B cell (primary cell): ENCODE measurements around the gene PSKH1. TPM values are rescaled to one million over a fixed set of nuclear protein-coding genes. Genes with fewer than 3 reads are reported as not detected.

Experiments
- ATAC-seq: fragments of 200-7000 bp; cut with Tn5 transposase; one replicate; pipeline ENCODE4 v1.10.0; 2021; ENCODE audit warnings: low read depth, mild to moderate bottlenecking, moderate number of reproducible peaks, moderate library complexity
- CTCF ChIA-PET: fragments of 350-600 bp; sonication (Branson Sonifier 250); formaldehyde crosslinking; loops from one replicate; lab custom pipeline; 2021; ENCODE audit warnings: antibody characterized with exemption, inconsistent platforms; lab: Charles Lee
- POLR2A ChIA-PET: fragments of 350-600 bp; sonication (Branson Sonifier 250); formaldehyde crosslinking; loops from one replicate; lab custom pipeline; 2021; ENCODE audit warnings: antibody characterized with exemption; lab: Charles Lee
- DNase-seq: peaks from one replicate; pipeline ENCODE4 v3.0.0; 2013
- H2AFZ ChIP-seq: 2 replicates; pipeline ENCODE4 v1.6.1; 2012; ENCODE audit warnings: mild to moderate bottlenecking, low read depth, low read length; ENCODE audit not compliant: insufficient read depth, poor library complexity, severe bottlenecking
- H3K27ac ChIP-seq, 2 donors: 1 replicate in 1 of 2; 2 replicates in 1 of 2; pipeline ENCODE4 v1.5.1; 2012 to 2013; ENCODE audit warnings: low read length in 2 of 2, mild to moderate bottlenecking in 2 of 2, moderate library complexity in 1 of 2
- H3K27me3 ChIP-seq, 4 experiments: fragments of 200-600 bp in 1 of 4; sonication (generic) in 1 of 4; replicated peaks in 1 of 4; 1 replicate in 2 of 4; 2 replicates in 2 of 4; pipeline versions ENCODE4 v1.6.1 to v1.7.0; 2013 to 2016; ENCODE audit warnings: low read length in 3 of 4, mild to moderate bottlenecking in 2 of 4, mixed read lengths in 1 of 4, moderate library complexity in 1 of 4; ENCODE audit not compliant: insufficient read depth in 4 of 4, control insufficient read depth in 3 of 4; ENCODE audit errors: control extremely low read depth in 1 of 4
- H3K36me3 ChIP-seq, 2 experiments: replicated peaks in 1 of 2; 1 replicate in 1 of 2; 2 replicates in 1 of 2; pipeline versions ENCODE4 v1.6.1 to v1.7.1; 2013; ENCODE audit warnings: low read length in 1 of 2; ENCODE audit not compliant: insufficient read depth in 2 of 2, control insufficient read depth in 1 of 2; ENCODE audit errors: control extremely low read depth in 1 of 2, extremely low read depth in 1 of 2
- H3K4me1 ChIP-seq, 2 donors: fragments of 200-600 bp in 1 of 2; sonication (generic) in 1 of 2; 1 replicate in 1 of 2; 2 replicates in 1 of 2; pipeline versions ENCODE4 v1.5.1 to v1.6.1; 2013 to 2017; ENCODE audit warnings: low read length in 2 of 2; ENCODE audit not compliant: control insufficient read depth in 2 of 2, insufficient read depth in 2 of 2
- H3K4me2 ChIP-seq: replicated peaks from 2 replicates; pipeline ENCODE3; 2012; ENCODE audit warnings: mild to moderate bottlenecking, low read depth, low read length; ENCODE audit not compliant: poor library complexity, severe bottlenecking
- H3K4me3 ChIP-seq, 5 experiments: fragments of 200-600 bp in 1 of 5; sonication (generic) in 1 of 5; 1 replicate in 3 of 5; 2 replicates in 2 of 5; pipeline versions ENCODE4 v1.5.1 to v1.7.0; 2011 to 2016; ENCODE audit warnings: low read length in 4 of 5, mild to moderate bottlenecking in 4 of 5, low read depth in 2 of 5, control low read depth in 1 of 5, moderate library complexity in 1 of 5; ENCODE audit not compliant: insufficient read depth in 1 of 5; ENCODE audit errors: control extremely low read depth in 1 of 5, extremely low read depth in 1 of 5
- H3K79me2 ChIP-seq: fragments of 200-600 bp; sonication (generic); one replicate; pipeline ENCODE4 v1.6.0; 2016; ENCODE audit warnings: low read length; ENCODE audit not compliant: control insufficient read depth, insufficient read depth
- H3K9ac ChIP-seq: fragments of 200-600 bp; sonication (generic); 2 replicates; pipeline ENCODE4 v1.6.1; 2017; ENCODE audit warnings: mild to moderate bottlenecking, low read length, moderate library complexity
- H3K9me3 ChIP-seq, 3 donors: one replicate each; pipeline versions ENCODE4 v1.6.1 to v1.7.1; 2013; ENCODE audit warnings: low read length in 2 of 3; ENCODE audit not compliant: control insufficient read depth in 2 of 3, insufficient read depth in 1 of 3; ENCODE audit errors: control extremely low read depth in 1 of 3
- H4K20me1 ChIP-seq: 2 replicates; pipeline ENCODE4 v1.6.0; 2012; ENCODE audit warnings: mild to moderate bottlenecking, low read length; ENCODE audit not compliant: insufficient read depth, control insufficient read depth, poor library complexity, severe bottlenecking
- H3K27ac Mint-ChIP-seq: one replicate; pipeline ENCODE4 v1.8.0; 2021; ENCODE audit warnings: mixed read lengths
- H3K27me3 Mint-ChIP-seq: one replicate; pipeline ENCODE4 v1.8.0; 2021; ENCODE audit warnings: mixed read lengths
- H3K4me1 Mint-ChIP-seq: one replicate; pipeline ENCODE4 v1.8.0; 2021; ENCODE audit warnings: mixed read lengths
- H3K4me3 Mint-ChIP-seq: one replicate; pipeline ENCODE4 v1.8.0; 2021; ENCODE audit warnings: mixed read lengths
- H3K9me3 Mint-ChIP-seq: one replicate; pipeline ENCODE4 v1.8.0; 2022; ENCODE audit warnings: mixed read lengths; ENCODE audit not compliant: insufficient read depth
- CTCF ChIP-seq: fragments of 200-600 bp; IDR thresholded peaks from one replicate; pipeline ENCODE4 v1.8.0; 2022; ENCODE audit warnings: antibody characterized with exemption, mild to moderate bottlenecking
- EZH2 ChIP-seq: IDR thresholded peaks from 2 replicates; pipeline ENCODE4 v1.6.1; 2012; ENCODE audit warnings: borderline replicate concordance, low read depth, mild to moderate bottlenecking, moderate library complexity, low read length; ENCODE audit not compliant: insufficient read depth, poor library complexity, severe bottlenecking
- WGBS: methylation state at CpG from one replicate; pipeline ENCODE4 v1.1.5; 2013; ENCODE audit warnings: missing lambda C conversion rate; ENCODE audit not compliant: insufficient coverage; 5-methylcytosine and 5-hydroxymethylcytosine counted together
- intact Hi-C: fragments of 100-400 bp; cut with micrococcal nuclease; formaldehyde crosslinking; loops from one replicate; pipeline ENCODE4 v1.10.0; 2022
- polyA minus RNA-seq: library from RNA; depleted of rRNA, polyadenylated mRNA; stranded (reverse); fragments of >200 nt; gene quantifications from 2 replicates; pipeline ENCODE4 v1.2.3, GENCODE V29; 2012
- polyA plus RNA-seq: library from polyadenylated mRNA; depleted of rRNA; stranded (reverse); fragments of >200 nt; gene quantifications from 2 replicates; pipeline ENCODE4 v1.2.3, GENCODE V29; 2012
- total RNA-seq, 2 donors: library from RNA; stranded (reverse); fragments of 120-200 nt in 1 of 2; gene quantifications; 1 replicate in 1 of 2; 2 replicates in 1 of 2; pipeline versions ENCODE4 v1.2.3 to v1.2.4, GENCODE V29; 2013 to 2022

The PSKH1 gene
- total RNA-seq = 29.1 TPM in 2 replicates
- total RNA-seq (2013) = 6.8 TPM
- polyA plus RNA-seq = 13.0 and 20.1 TPM in 2 replicates
- 18.9 and 25.1 TPM in 2 replicates for polyA minus RNA-seq

GRCh38 chr16:67892899-67893742 lies at the start of gene PSKH1:
Gene PSKH1 (plus strand): TSS chr16:67893254. CDS start chr16:67908750, 15,496 bp downstream.
- ATAC-seq (peak; percentile 99), DNase-seq (peak; percentile 95)
- Histone ChIP-seq H3K27me3 (no peaks in the 10 kb centered on the region), H2AFZ (peak within 1 kb of the TSS; percentile 72), H3K9me3 (no peaks in the 10 kb centered on the region), H3K4me3 (peak within 1 kb of the TSS; percentile 61 to 92 (median 76)), H3K79me2 (peaks cover 59% of the 10 kb centered on the region), H3K4me2 (peak within 1 kb of the TSS; percentile 92), H3K36me3 (no peaks in the 10 kb centered on the region), H3K27ac (peak within 1 kb of the TSS; percentile 77 to 95), H3K4me1 (peaks cover 16 to 18% of the 10 kb centered on the region in 2 donors), H3K9ac (peak within 1 kb of the TSS; percentile 91), H4K20me1 (peaks cover 21% of the 10 kb centered on the region)
- no peaks in the 10 kb centered on the region for H3K9me3 Mint-ChIP-seq
- H3K4me3 Mint-ChIP-seq = peak within 1 kb of the TSS; percentile 90
- under 1% methylated on average over 89 of the region's 90 CpGs for WGBS
- CTCF ChIA-PET = interaction anchor here (0.6 to 3.0 kb wide), 10 partner anchors 9 to 956 kb away, joined by 3 to 23 read pairs (median 4); partner anchors contain the start of gene NRN1L
- TF ChIP-seq CTCF = no peak
- no peak for TF ChIP-seq EZH2
- no peaks in the 10 kb centered on the region for H3K27me3 Mint-ChIP-seq
- H3K27ac Mint-ChIP-seq = peak within 1 kb of the TSS; percentile 85
- peaks cover 31% of the 10 kb centered on the region for H3K4me1 Mint-ChIP-seq
- intact Hi-C loops = loop anchor here (1.0 to 5.0 kb wide), 7 partner anchors 21 to 191 kb away; partner anchors contain the start of genes CENPT, DDX28, DUS2 and NUTF2
- POLR2A ChIA-PET = interaction anchor here (0.5 to 2.2 kb wide), 4 partner anchors 33 to 307 kb away, joined by 3 to 19 read pairs (median 4); partner anchors contain the start of gene PSMB10
